HT1080 (cell line): ENCODE data around the gene ZNF628. TPM values are rescaled to one million over a fixed set of nuclear protein-coding genes. Genes with fewer than 3 reads are reported as not detected.

Experiments
- DNase-seq: peaks from one replicate; pipeline ENCODE4 v3.0.0-alpha.2; 2015; ENCODE audit warnings: low read depth
- total RNA-seq: library from RNA; depleted of rRNA; stranded (reverse); fragments of >200 nt; shearing (Covaris generic); gene quantifications from 2 replicates; pipeline ENCODE4 v1.2.3, GENCODE V29; 2014; rRNA removed

ZNF628 gene
- total RNA-seq, 1 experiment from 2014 or later, result 4.6 TPM

DNA sequence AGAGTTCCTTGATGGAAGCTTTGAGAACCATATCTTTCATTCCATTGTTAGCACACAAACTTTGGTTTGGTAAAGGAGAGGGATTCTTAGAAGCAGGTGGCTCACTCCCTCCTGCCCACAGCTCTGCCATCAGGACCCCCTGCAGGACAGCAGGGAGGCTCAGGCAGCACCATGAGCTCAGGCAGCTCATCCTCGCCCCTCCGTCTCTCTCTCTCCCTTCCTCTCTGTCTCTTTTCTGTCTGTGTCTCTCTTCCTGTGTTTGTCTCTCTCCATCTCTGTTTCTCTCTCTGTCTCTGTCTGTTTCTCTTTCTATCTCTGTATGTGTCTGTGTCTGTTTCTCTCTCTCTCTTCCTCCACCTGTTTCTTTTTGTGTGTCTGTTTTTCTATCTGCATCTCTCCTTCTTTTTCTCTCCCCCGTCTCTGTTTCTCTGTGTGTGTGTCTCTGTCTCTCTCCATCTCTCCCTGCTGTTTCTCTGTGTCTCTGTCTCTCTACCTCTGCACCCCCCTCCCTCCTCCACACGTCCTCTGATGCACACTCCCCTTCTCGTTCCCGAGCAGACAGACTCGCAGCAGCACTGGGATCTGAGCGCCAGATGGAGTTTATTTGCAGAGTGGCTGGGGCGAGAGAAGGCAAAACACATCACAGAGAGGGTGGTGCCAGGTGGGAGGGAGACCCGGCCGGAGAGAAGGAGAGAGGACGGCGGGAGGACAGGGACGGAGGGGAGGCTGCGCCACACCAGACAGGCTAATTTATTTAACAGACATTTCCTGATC is 51.8 kb downstream of the ZNF628 start:
- DNase-seq, result no peak

- DNase-seq, result no peak
Measured at GRCh38 chr19:55529636-55530234, 53.3 kb downstream of the ZNF628 start.

- no peak for DNase-seq
Measured at GRCh38 chr19:55530996-55531395, 54.6 kb downstream of the ZNF628 start.

Other genes with a start within 250 kb of the ZNF628 start
- 1.7 and 1.8 TPM in 2 replicates for gene TMEM86B, start 247.9 kb upstream of the ZNF628 start, total RNA-seq
- gene PPP6R1, start 217.6 kb upstream of the ZNF628 start, total RNA-seq, result 64.6 and 82.5 TPM in 2 replicates
- 77.4 and 77.8 TPM in 2 replicates for gene HSPBP1, start 196.5 kb upstream of the ZNF628 start, total RNA-seq
- 1.7 and 7.6 TPM in 2 replicates for gene BRSK1, start 192.6 kb upstream of the ZNF628 start, total RNA-seq
- gene TMEM150B, start 151.3 kb upstream of the ZNF628 start, total RNA-seq, result not detected in 2 replicates
- gene KMT5C, start 136.7 kb upstream of the ZNF628 start, total RNA-seq, result 2.4 and 5.8 TPM in 2 replicates
- gene COX6B2, start 121.9 kb upstream of the ZNF628 start, total RNA-seq, result not detected in 2 replicates
- not detected in 2 replicates for gene GARIN5B, start 113.4 kb upstream of the ZNF628 start, total RNA-seq
- gene IL11, start 106.2 kb upstream of the ZNF628 start, total RNA-seq, result 52.7 and 56.0 TPM in 2 replicates
- not detected in 2 replicates for gene TMEM190, start 99.8 kb upstream of the ZNF628 start, total RNA-seq
- 1.1 and 1.3 TPM in 2 replicates for gene TMEM238, start 92.3 kb upstream of the ZNF628 start, total RNA-seq
- gene RPL28, start 90.7 kb upstream of the ZNF628 start, total RNA-seq, result 733 and 1,703 TPM in 2 replicates
- 646 and 1,047 TPM in 2 replicates for gene UBE2S, start 68.8 kb upstream of the ZNF628 start, total RNA-seq
- not detected in 2 replicates for gene SHISA7, start 33.3 kb upstream of the ZNF628 start, total RNA-seq
- 82.1 and 89.8 TPM in 2 replicates for gene ISOC2, start 15.0 kb upstream of the ZNF628 start, total RNA-seq
- 0.10 TPM in 1 of 2 replicates, not detected in the other for gene C19orf85, start 11.9 kb upstream of the ZNF628 start, total RNA-seq
- gene NAT14, start 8.6 kb downstream of the ZNF628 start, total RNA-seq, result 27.4 and 31.7 TPM in 2 replicates
- gene SSC5D, start 11.8 kb downstream of the ZNF628 start, total RNA-seq, result 0.05 and 0.07 TPM in 2 replicates
- gene SBK2, start 60.5 kb downstream of the ZNF628 start, total RNA-seq, result not detected in 2 replicates
- gene SBK3, start 68.9 kb downstream of the ZNF628 start, total RNA-seq, result not detected in 2 replicates
- 8.2 and 8.3 TPM in 2 replicates for gene ZNF579, start 104.2 kb downstream of the ZNF628 start, total RNA-seq
- 6.0 and 10.0 TPM in 2 replicates for gene FIZ1, start 122.9 kb downstream of the ZNF628 start, total RNA-seq
- 18.8 and 26.2 TPM in 2 replicates for gene ZNF524, start 123.7 kb downstream of the ZNF628 start, total RNA-seq
- gene ZNF865, start 129.0 kb downstream of the ZNF628 start, total RNA-seq, result 2.2 and 3.8 TPM in 2 replicates
- 4.1 and 6.1 TPM in 2 replicates for gene ZNF784, start 147.9 kb downstream of the ZNF628 start, total RNA-seq
- gene ZNF580, start 164.4 kb downstream of the ZNF628 start, total RNA-seq, result 16.5 and 55.3 TPM in 2 replicates
- 23.7 and 29.5 TPM in 2 replicates for gene ZNF581, start 167.0 kb downstream of the ZNF628 start, total RNA-seq
- 14.0 and 17.6 TPM in 2 replicates for gene CCDC106, start 171.6 kb downstream of the ZNF628 start, total RNA-seq
- 334 and 352 TPM in 2 replicates for gene U2AF2, start 178.4 kb downstream of the ZNF628 start, total RNA-seq
- gene EPN1, start 198.6 kb downstream of the ZNF628 start, total RNA-seq, result 97.4 and 122 TPM in 2 replicates